KMS-11 (cell line): ENCODE data around the gene PTER.

Experiments used
- H2AFZ ChIP-seq: fragments of 200-600 bp; sonication (generic); 2 replicates; pipeline ENCODE4 v1.6.1; 2016; ENCODE audit warnings: antibody characterized with exemption, mixed run types, low read depth
- H3K27ac ChIP-seq: fragments of 200-600 bp; sonication (generic); 2 replicates; pipeline ENCODE4 v1.6.1; 2016; ENCODE audit warnings: mild to moderate bottlenecking, mixed run types
- H3K27me3 ChIP-seq: fragments of 200-600 bp; sonication (generic); 2 replicates; pipeline ENCODE4 v1.6.1; 2017; ENCODE audit warnings: mild to moderate bottlenecking, low read depth, mixed run types, moderate library complexity; ENCODE audit not compliant: insufficient read depth
- H3K36me3 ChIP-seq: fragments of 200-600 bp; sonication (generic); 2 replicates; pipeline ENCODE4 v1.6.1; 2017; ENCODE audit warnings: mild to moderate bottlenecking, mixed run types; ENCODE audit not compliant: insufficient read depth
- H3K4me1 ChIP-seq: fragments of 200-600 bp; sonication (generic); 2 replicates; pipeline ENCODE4 v1.6.1; 2016; ENCODE audit warnings: mild to moderate bottlenecking, low read depth, mixed run types; ENCODE audit not compliant: poor library complexity, severe bottlenecking
- H3K4me2 ChIP-seq: fragments of 200-600 bp; sonication (generic); 2 replicates; pipeline ENCODE4 v1.7.0; 2016; ENCODE audit warnings: mild to moderate bottlenecking, mixed run types
- H3K4me3 ChIP-seq: fragments of 200-600 bp; sonication (generic); IDR thresholded peaks from 2 replicates; pipeline ENCODE4 v1.6.1; 2017; ENCODE audit warnings: low read depth, low read length, mixed read lengths; ENCODE audit not compliant: insufficient read depth
- H3K79me2 ChIP-seq: fragments of 200-600 bp; sonication (generic); 2 replicates; pipeline ENCODE4 v1.6.1; 2016; ENCODE audit warnings: low read depth, mixed run types; ENCODE audit not compliant: insufficient read depth
- H3K9ac ChIP-seq: fragments of 200-600 bp; sonication (generic); 2 replicates; pipeline ENCODE4 v1.6.1; 2016; ENCODE audit warnings: mild to moderate bottlenecking, mixed run types
- H4K20me1 ChIP-seq: fragments of 200-600 bp; sonication (generic); 2 replicates; pipeline ENCODE4 v1.6.1; 2016; ENCODE audit warnings: mild to moderate bottlenecking, mixed run types; ENCODE audit not compliant: insufficient read depth
- TF ChIP-seq, protein P1 (sequence below): fragments of 200-600 bp; sonication (generic); conservative IDR thresholded peaks from 2 replicates; pipeline ENCODE4 v1.6.1; 2017; ENCODE audit warnings: low read depth, mild to moderate bottlenecking, antibody characterized with exemption, low read length, moderate library complexity, mixed read lengths

PTER gene

DNA sequence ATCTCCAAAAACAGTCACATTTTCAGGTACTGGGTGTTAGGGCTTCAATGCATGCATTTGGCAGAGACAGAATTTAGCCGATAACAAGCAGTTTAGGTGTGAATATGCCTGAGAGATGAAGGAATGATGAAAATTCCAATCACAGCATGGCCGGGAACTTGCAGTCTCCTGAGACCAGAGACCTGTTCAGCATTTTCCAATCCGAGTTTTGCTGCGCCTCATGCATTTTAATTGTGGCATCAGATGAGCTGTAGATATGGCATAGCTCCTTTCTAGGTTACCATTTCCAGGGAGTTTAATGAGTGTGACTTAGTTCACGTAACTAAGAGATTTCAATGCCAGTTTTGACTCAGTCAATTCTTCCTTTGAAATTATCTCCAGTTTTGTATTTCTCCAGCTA, 99.3 kb downstream of the PTER start:
- H2AFZ ChIP-seq, result no peak overlapping the region
- H3K36me3 ChIP-seq, result no peaks in the 10 kb centered on the region
- H3K4me3 ChIP-seq, result no peak overlapping the region
- TF ChIP-seq, protein P1, sequence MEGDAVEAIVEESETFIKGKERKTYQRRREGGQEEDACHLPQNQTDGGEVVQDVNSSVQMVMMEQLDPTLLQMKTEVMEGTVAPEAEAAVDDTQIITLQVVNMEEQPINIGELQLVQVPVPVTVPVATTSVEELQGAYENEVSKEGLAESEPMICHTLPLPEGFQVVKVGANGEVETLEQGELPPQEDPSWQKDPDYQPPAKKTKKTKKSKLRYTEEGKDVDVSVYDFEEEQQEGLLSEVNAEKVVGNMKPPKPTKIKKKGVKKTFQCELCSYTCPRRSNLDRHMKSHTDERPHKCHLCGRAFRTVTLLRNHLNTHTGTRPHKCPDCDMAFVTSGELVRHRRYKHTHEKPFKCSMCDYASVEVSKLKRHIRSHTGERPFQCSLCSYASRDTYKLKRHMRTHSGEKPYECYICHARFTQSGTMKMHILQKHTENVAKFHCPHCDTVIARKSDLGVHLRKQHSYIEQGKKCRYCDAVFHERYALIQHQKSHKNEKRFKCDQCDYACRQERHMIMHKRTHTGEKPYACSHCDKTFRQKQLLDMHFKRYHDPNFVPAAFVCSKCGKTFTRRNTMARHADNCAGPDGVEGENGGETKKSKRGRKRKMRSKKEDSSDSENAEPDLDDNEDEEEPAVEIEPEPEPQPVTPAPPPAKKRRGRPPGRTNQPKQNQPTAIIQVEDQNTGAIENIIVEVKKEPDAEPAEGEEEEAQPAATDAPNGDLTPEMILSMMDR, result no peak
- H3K27ac ChIP-seq, result no peak overlapping the region
- no peaks in the 10 kb centered on the region for H3K79me2 ChIP-seq
- no peaks in the 10 kb centered on the region for H3K27me3 ChIP-seq
- H3K4me2 ChIP-seq, result no peak overlapping the region
- no peaks in the 10 kb centered on the region for H4K20me1 ChIP-seq
- H3K9ac ChIP-seq, result no peak overlapping the region
- H3K4me1 ChIP-seq, result no peaks in the 10 kb centered on the region

DNA sequence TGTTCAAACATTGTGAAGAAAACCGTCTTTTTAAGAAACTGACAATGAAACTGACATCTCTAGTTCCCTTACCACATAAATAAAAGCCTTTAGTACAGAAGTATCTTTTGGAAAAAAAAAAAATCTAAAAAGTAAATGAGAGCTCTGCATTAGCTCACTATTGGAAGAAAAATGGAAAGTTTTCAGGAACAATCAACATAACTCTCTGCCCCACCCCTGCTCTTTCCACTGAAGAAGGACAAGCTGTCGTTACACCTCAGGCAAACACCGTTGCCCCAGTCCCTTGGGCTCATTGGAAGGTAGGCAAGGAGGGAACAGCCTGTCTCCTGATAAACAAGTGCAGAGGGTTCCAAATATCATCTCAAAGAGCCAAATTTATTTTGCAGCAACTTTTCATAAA, 107.3 kb downstream of the PTER start:
- no peak overlapping the region for H3K4me2 ChIP-seq
- TF ChIP-seq, protein P1, result no peak
- no peaks in the 10 kb centered on the region for H3K27me3 ChIP-seq
- H3K4me3 ChIP-seq, result no peak overlapping the region
- no peak overlapping the region for H3K9ac ChIP-seq
- no peak overlapping the region for H3K27ac ChIP-seq
- no peaks in the 10 kb centered on the region for H3K36me3 ChIP-seq
- no peaks in the 10 kb centered on the region for H4K20me1 ChIP-seq
- no peak overlapping the region for H2AFZ ChIP-seq
- H3K4me1 ChIP-seq, result no peaks in the 10 kb centered on the region
- H3K79me2 ChIP-seq, result no peaks in the 10 kb centered on the region

DNA sequence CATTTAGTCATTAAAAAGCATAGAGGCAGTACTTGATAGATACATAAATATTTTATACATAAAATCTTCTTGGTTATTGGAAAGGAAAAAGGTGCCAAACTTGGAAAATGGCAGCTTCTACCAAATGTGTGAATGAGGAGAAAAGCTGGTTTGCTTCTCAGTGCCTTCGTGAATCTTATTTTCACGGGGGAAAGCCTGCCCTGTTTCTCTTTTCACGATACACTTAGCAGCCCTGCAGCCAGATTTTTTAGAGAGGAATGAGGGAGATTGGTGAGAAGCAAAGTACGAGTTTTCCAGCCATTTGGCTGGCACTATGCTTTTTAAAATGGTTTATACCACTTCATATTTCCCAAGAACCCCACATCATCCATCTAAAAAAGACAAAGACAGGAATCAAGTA, 107.8 kb downstream of the PTER start:
- no peak overlapping the region for H2AFZ ChIP-seq
- no peaks in the 10 kb centered on the region for H3K36me3 ChIP-seq
- no peak overlapping the region for H3K9ac ChIP-seq
- H4K20me1 ChIP-seq, result no peaks in the 10 kb centered on the region
- no peak overlapping the region for H3K4me3 ChIP-seq
- H3K4me2 ChIP-seq, result no peak overlapping the region
- TF ChIP-seq, protein P1, result no peak
- no peaks in the 10 kb centered on the region for H3K4me1 ChIP-seq
- H3K79me2 ChIP-seq, result no peaks in the 10 kb centered on the region
- no peak overlapping the region for H3K27ac ChIP-seq
- H3K27me3 ChIP-seq, result no peaks in the 10 kb centered on the region

DNA sequence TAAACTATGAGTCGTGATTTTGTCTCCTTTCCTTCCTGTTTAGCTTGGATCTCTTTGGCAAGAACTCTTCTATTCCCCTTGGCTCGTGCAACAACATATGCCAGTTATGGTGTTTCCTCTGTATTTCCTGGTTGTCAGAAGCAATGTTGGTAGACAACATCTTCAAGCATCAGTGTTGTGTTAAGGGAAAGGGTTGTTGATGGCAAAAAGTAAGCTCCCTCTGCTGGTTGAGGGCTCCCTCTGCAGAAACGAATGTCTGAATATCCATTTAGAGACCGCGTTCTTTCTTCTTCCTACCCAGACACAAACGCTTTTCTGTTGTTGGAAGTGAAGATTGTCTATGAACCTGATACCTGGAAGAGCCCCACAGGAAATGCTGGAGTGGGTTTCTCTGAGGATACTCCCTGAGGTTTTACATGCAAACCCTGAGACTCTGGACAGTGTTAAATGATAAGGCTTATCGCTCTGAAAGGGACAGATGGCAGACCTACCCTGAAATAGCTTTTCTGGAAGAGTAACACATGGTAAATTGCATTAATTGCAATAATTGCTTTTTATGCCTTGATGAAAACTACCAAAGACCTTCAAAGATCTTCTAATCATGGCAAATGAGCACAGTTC, 108.4 kb downstream of the PTER start:
- H3K27me3 ChIP-seq, result no peaks in the 10 kb centered on the region
- H3K4me3 ChIP-seq, result no peak overlapping the region
- H3K4me2 ChIP-seq, result no peak overlapping the region
- H3K27ac ChIP-seq, result no peak overlapping the region
- H2AFZ ChIP-seq, result no peak overlapping the region
- no peaks in the 10 kb centered on the region for H3K36me3 ChIP-seq
- no peak overlapping the region for H3K9ac ChIP-seq
- no peaks in the 10 kb centered on the region for H3K4me1 ChIP-seq
- no peaks in the 10 kb centered on the region for H4K20me1 ChIP-seq
- TF ChIP-seq, protein P1, result peak; percentile 64
- H3K79me2 ChIP-seq, result no peaks in the 10 kb centered on the region
